HepG2 (cell line): ENCODE results near the gene IDNK. TPM values are rescaled to one million over a fixed set of nuclear protein-coding genes. Genes with fewer than 3 reads are reported as not detected.

ENCODE experiments used
- CBX2 ChIP-seq, 2 experiments: fragments of 200-600 bp in 1 of 2; sonication (generic); formaldehyde crosslinking in 1 of 2; IDR thresholded peaks; 2 replicates each; pipeline versions ENCODE4 v1.7.0 to v1.8.1; 2018 to 2022; ENCODE audit warnings: low read depth in 2 of 2, low read length in 1 of 2, mild to moderate bottlenecking in 1 of 2, missing genetic modification reagents in 1 of 2
- CSRNP1 ChIP-seq: sonication (generic); formaldehyde crosslinking; IDR thresholded peaks from 2 replicates; pipeline ENCODE4 v1.8.1; 2023; ENCODE audit warnings: mild to moderate bottlenecking, missing genetic modification reagents
- FOXK2 ChIP-seq: fragments of 450-650 bp; IDR thresholded peaks from 2 replicates; pipeline ENCODE4 v1.6.1; 2016
- MEF2D ChIP-seq: sonication (generic); formaldehyde crosslinking; IDR thresholded peaks from 2 replicates; pipeline ENCODE4 v1.5.1; 2020; ENCODE audit warnings: mild to moderate bottlenecking, missing genetic modification reagents
- MEIS2 ChIP-seq: sonication (generic); formaldehyde crosslinking; IDR thresholded peaks from 2 replicates; pipeline ENCODE4 v1.9.0; 2021; ENCODE audit warnings: mild to moderate bottlenecking, missing genetic modification reagents
- MLX ChIP-seq: IDR thresholded peaks from 2 replicates; pipeline ENCODE4 v1.6.1; 2016
- MYC ChIP-seq: sonication (generic); formaldehyde crosslinking; IDR thresholded peaks from 2 replicates; pipeline ENCODE4 v1.9.0; 2021; ENCODE audit warnings: missing genetic modification reagents, borderline replicate concordance
- NCOA2 ChIP-seq: sonication (generic); formaldehyde crosslinking; IDR thresholded peaks from 2 replicates; pipeline ENCODE4 v1.8.0; 2022; ENCODE audit warnings: inconsistent platforms
- NONO ChIP-seq, 2 experiments: fragments of 450-650 bp in 1 of 2; sonication (generic) in 1 of 2; formaldehyde crosslinking in 1 of 2; IDR thresholded peaks in 1 of 2; conservative IDR thresholded peaks in 1 of 2; 2 replicates each; pipeline versions ENCODE4 v1.6.1 to v1.8.0; 2017 to 2022; ENCODE audit warnings: mild to moderate bottlenecking in 1 of 2, missing genetic modification reagents in 1 of 2, moderate library complexity in 1 of 2
- SMYD3 ChIP-seq: sonication (generic); formaldehyde crosslinking; IDR thresholded peaks from 2 replicates; pipeline ENCODE4 v1.8.1; 2023; ENCODE audit warnings: mild to moderate bottlenecking, missing genetic modification reagents
- XBP1 ChIP-seq: sonication (generic); formaldehyde crosslinking; IDR thresholded peaks from 2 replicates; pipeline ENCODE4 v1.5.0; 2020; ENCODE audit warnings: missing genetic modification reagents
- YEATS4 ChIP-seq: sonication (generic); formaldehyde crosslinking; IDR thresholded peaks from 2 replicates; pipeline ENCODE4 v1.4.0; 2020; ENCODE audit warnings: missing genetic modification reagents, borderline replicate concordance
- ZBTB33 ChIP-seq: sonication (generic); formaldehyde crosslinking; IDR thresholded peaks from 2 replicates; pipeline ENCODE4 v1.4.0; 2020; ENCODE audit warnings: missing genetic modification reagents
- ZNF20 ChIP-seq: sonication (generic); formaldehyde crosslinking; IDR thresholded peaks from 2 replicates; pipeline ENCODE4 v1.4.0; 2020; ENCODE audit warnings: mild to moderate bottlenecking, moderate library complexity, missing genetic modification reagents
- ZNF230 ChIP-seq: sonication (generic); formaldehyde crosslinking; IDR thresholded peaks from 2 replicates; pipeline ENCODE4 v1.4.0; 2020; ENCODE audit warnings: mild to moderate bottlenecking, missing genetic modification reagents
- ZNF33A ChIP-seq: sonication (generic); formaldehyde crosslinking; IDR thresholded peaks from 2 replicates; pipeline ENCODE4 v1.5.1; 2020; ENCODE audit warnings: missing genetic modification reagents, mild to moderate bottlenecking, moderate library complexity, borderline replicate concordance
- ZNF34 ChIP-seq: sonication (generic); formaldehyde crosslinking; IDR thresholded peaks from 2 replicates; pipeline ENCODE4 v1.4.0; 2020; ENCODE audit warnings: mild to moderate bottlenecking, missing genetic modification reagents, borderline replicate concordance
- ZNF569 ChIP-seq: sonication (generic); formaldehyde crosslinking; IDR thresholded peaks from 2 replicates; pipeline ENCODE4 v1.5.0; 2020; ENCODE audit warnings: mild to moderate bottlenecking, missing genetic modification reagents, moderate library complexity, borderline replicate concordance
- ZNF607 ChIP-seq: sonication (generic); formaldehyde crosslinking; IDR thresholded peaks from 2 replicates; pipeline ENCODE4 v1.5.1; 2020; ENCODE audit warnings: missing genetic modification reagents, mild to moderate bottlenecking, borderline replicate concordance
- polyA plus RNA-seq, 8 experiments: library from polyadenylated mRNA; depleted of rRNA in 3 of 8; stranded (reverse) in 7 of 8; unstranded in 1 of 8; fragments of >200 nt; fragmentation: Illumina TruSeq in 4 of 8; extraction: Trizol in 4 of 8; gene quantifications; 2 replicates each; pipeline versions ENCODE4 v1.2.1 to v1.2.3, GENCODE V29; 2011 to 2016; ENCODE audit warnings: low read depth in 4 of 8, missing spikeins in 1 of 8, mixed read lengths in 1 of 8; ENCODE audit not compliant: insufficient read depth in 1 of 8
- total RNA-seq, 5 experiments: library from RNA; depleted of rRNA; stranded (reverse); fragments of >200 nt; fragmentation: Illumina TruSeq; extraction: Trizol; gene quantifications; 2 replicates each; pipeline ENCODE4 v1.2.3, GENCODE V29; 2016; ENCODE audit warnings: low read depth in 1 of 5
- TF ChIP-seq, protein P1 (sequence below): sonication (generic); formaldehyde crosslinking; IDR thresholded peaks from 2 replicates; pipeline ENCODE4 v1.5.1; 2020; ENCODE audit warnings: missing genetic modification reagents, mild to moderate bottlenecking, borderline replicate concordance

Gene IDNK
- total and polyA plus RNA-seq, 2 of the 13 experiments (the other 11 are each of a cell fraction or from before 2014, with no cell fraction given): 3.1 to 4.8 TPM

GRCh38 chr9:83629433-83630104 lies 6.6 kb downstream of the IDNK start (continued):
- TF ChIP-seq, protein P1, sequence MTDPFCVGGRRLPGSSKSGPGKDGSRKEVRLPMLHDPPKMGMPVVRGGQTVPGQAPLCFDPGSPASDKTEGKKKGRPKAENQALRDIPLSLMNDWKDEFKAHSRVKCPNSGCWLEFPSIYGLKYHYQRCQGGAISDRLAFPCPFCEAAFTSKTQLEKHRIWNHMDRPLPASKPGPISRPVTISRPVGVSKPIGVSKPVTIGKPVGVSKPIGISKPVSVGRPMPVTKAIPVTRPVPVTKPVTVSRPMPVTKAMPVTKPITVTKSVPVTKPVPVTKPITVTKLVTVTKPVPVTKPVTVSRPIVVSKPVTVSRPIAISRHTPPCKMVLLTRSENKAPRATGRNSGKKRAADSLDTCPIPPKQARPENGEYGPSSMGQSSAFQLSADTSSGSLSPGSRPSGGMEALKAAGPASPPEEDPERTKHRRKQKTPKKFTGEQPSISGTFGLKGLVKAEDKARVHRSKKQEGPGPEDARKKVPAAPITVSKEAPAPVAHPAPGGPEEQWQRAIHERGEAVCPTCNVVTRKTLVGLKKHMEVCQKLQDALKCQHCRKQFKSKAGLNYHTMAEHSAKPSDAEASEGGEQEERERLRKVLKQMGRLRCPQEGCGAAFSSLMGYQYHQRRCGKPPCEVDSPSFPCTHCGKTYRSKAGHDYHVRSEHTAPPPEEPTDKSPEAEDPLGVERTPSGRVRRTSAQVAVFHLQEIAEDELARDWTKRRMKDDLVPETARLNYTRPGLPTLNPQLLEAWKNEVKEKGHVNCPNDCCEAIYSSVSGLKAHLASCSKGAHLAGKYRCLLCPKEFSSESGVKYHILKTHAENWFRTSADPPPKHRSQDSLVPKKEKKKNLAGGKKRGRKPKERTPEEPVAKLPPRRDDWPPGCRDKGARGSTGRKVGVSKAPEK: no peak
- TF ChIP-seq CBX2 (IDR thresholded peaks at IDR 0.05; ENCODE audit: low read depth, low read length) (no peak), CBX2 (CRISPR knock-in tag; IDR thresholded peaks at IDR 0.05; ENCODE audit: low read depth) (no peak), YEATS4 (CRISPR knock-in tag) (peak; percentile 53; the same call in 1 of the 2 replicates), MYC (CRISPR knock-in tag) (no peak; the same call in 1 of the 2 replicates), ZBTB33 (CRISPR knock-in tag) (peak; percentile 65; the same call in 1 of the 2 replicates), NCOA2 (CRISPR knock-in tag) (peak; percentile 73), NONO (IDR thresholded peaks at IDR 0.05) (no peak), NONO (CRISPR knock-in tag; conservative IDR thresholded peaks at IDR 0.05) (peak; percentile 58), MEF2D (CRISPR knock-in tag) (no peak; the same call in 1 of the 2 replicates), ZNF20 (no peak), MEIS2 (peak; percentile 61; the same call in 1 of the 2 replicates), MLX (CRISPR knock-in tag) (peak; percentile 46; the same call in 1 of the 2 replicates), ZNF33A (no peak), ZNF34 (CRISPR knock-in tag) (no peak), ZNF230 (CRISPR knock-in tag) (0 out of 2 replicates have a peak, but pooled peaks have one; percentile 54), XBP1 (CRISPR knock-in tag) (no peak), FOXK2 (peak; percentile 78), CSRNP1 (CRISPR knock-in tag) (no peak; the same call in 1 of the 2 replicates), SMYD3 (CRISPR knock-in tag) (0 out of 2 replicates have a peak, but pooled peaks have one; percentile 20), ZNF569 (no peak), ZNF607 (CRISPR knock-in tag) (0 out of 2 replicates have a peak, but pooled peaks have one; percentile 35)
